B cell (primary cell): Measurements from ENCODE around the gene PPAN. TPM values are rescaled to one million over a fixed set of nuclear protein-coding genes. Genes with fewer than 3 reads are reported as not detected.

Experiments
- ATAC-seq: fragments of 200-7000 bp; cut with Tn5 transposase; one replicate; pipeline ENCODE4 v1.10.0; 2021; ENCODE audit warnings: low read depth, mild to moderate bottlenecking, moderate number of reproducible peaks, moderate library complexity
- CTCF ChIA-PET: fragments of 350-600 bp; sonication (Branson Sonifier 250); formaldehyde crosslinking; loops from one replicate; lab custom pipeline; 2021; ENCODE audit warnings: antibody characterized with exemption, inconsistent platforms; lab: Charles Lee
- POLR2A ChIA-PET: fragments of 350-600 bp; sonication (Branson Sonifier 250); formaldehyde crosslinking; loops from one replicate; lab custom pipeline; 2021; ENCODE audit warnings: antibody characterized with exemption; lab: Charles Lee
- DNase-seq: peaks from one replicate; pipeline ENCODE4 v3.0.0; 2013
- H2AFZ ChIP-seq: 2 replicates; pipeline ENCODE4 v1.6.1; 2012; ENCODE audit warnings: mild to moderate bottlenecking, low read depth, low read length; ENCODE audit not compliant: insufficient read depth, poor library complexity, severe bottlenecking
- H3K27ac ChIP-seq, 2 donors: 1 replicate in 1 of 2; 2 replicates in 1 of 2; pipeline ENCODE4 v1.5.1; 2012 to 2013; ENCODE audit warnings: low read length in 2 of 2, mild to moderate bottlenecking in 2 of 2, moderate library complexity in 1 of 2
- H3K27me3 ChIP-seq, 4 experiments: fragments of 200-600 bp in 1 of 4; sonication (generic) in 1 of 4; replicated peaks in 1 of 4; 1 replicate in 2 of 4; 2 replicates in 2 of 4; pipeline versions ENCODE4 v1.6.1 to v1.7.0; 2013 to 2016; ENCODE audit warnings: low read length in 3 of 4, mild to moderate bottlenecking in 2 of 4, mixed read lengths in 1 of 4, moderate library complexity in 1 of 4; ENCODE audit not compliant: insufficient read depth in 4 of 4, control insufficient read depth in 3 of 4; ENCODE audit errors: control extremely low read depth in 1 of 4
- H3K36me3 ChIP-seq, 2 experiments: replicated peaks in 1 of 2; 1 replicate in 1 of 2; 2 replicates in 1 of 2; pipeline versions ENCODE4 v1.6.1 to v1.7.1; 2013; ENCODE audit warnings: low read length in 1 of 2; ENCODE audit not compliant: insufficient read depth in 2 of 2, control insufficient read depth in 1 of 2; ENCODE audit errors: control extremely low read depth in 1 of 2, extremely low read depth in 1 of 2
- H3K4me1 ChIP-seq, 2 donors: fragments of 200-600 bp in 1 of 2; sonication (generic) in 1 of 2; 1 replicate in 1 of 2; 2 replicates in 1 of 2; pipeline versions ENCODE4 v1.5.1 to v1.6.1; 2013 to 2017; ENCODE audit warnings: low read length in 2 of 2; ENCODE audit not compliant: control insufficient read depth in 2 of 2, insufficient read depth in 2 of 2
- H3K4me2 ChIP-seq: replicated peaks from 2 replicates; pipeline ENCODE3; 2012; ENCODE audit warnings: mild to moderate bottlenecking, low read depth, low read length; ENCODE audit not compliant: poor library complexity, severe bottlenecking
- H3K4me3 ChIP-seq, 5 experiments: fragments of 200-600 bp in 1 of 5; sonication (generic) in 1 of 5; 1 replicate in 3 of 5; 2 replicates in 2 of 5; pipeline versions ENCODE4 v1.5.1 to v1.7.0; 2011 to 2016; ENCODE audit warnings: low read length in 4 of 5, mild to moderate bottlenecking in 4 of 5, low read depth in 2 of 5, control low read depth in 1 of 5, moderate library complexity in 1 of 5; ENCODE audit not compliant: insufficient read depth in 1 of 5; ENCODE audit errors: control extremely low read depth in 1 of 5, extremely low read depth in 1 of 5
- H3K79me2 ChIP-seq: fragments of 200-600 bp; sonication (generic); one replicate; pipeline ENCODE4 v1.6.0; 2016; ENCODE audit warnings: low read length; ENCODE audit not compliant: control insufficient read depth, insufficient read depth
- H3K9ac ChIP-seq: fragments of 200-600 bp; sonication (generic); 2 replicates; pipeline ENCODE4 v1.6.1; 2017; ENCODE audit warnings: mild to moderate bottlenecking, low read length, moderate library complexity
- H3K9me3 ChIP-seq, 3 donors: one replicate each; pipeline versions ENCODE4 v1.6.1 to v1.7.1; 2013; ENCODE audit warnings: low read length in 2 of 3; ENCODE audit not compliant: control insufficient read depth in 2 of 3, insufficient read depth in 1 of 3; ENCODE audit errors: control extremely low read depth in 1 of 3
- H4K20me1 ChIP-seq: 2 replicates; pipeline ENCODE4 v1.6.0; 2012; ENCODE audit warnings: mild to moderate bottlenecking, low read length; ENCODE audit not compliant: insufficient read depth, control insufficient read depth, poor library complexity, severe bottlenecking
- H3K27ac Mint-ChIP-seq: one replicate; pipeline ENCODE4 v1.8.0; 2021; ENCODE audit warnings: mixed read lengths
- H3K27me3 Mint-ChIP-seq: one replicate; pipeline ENCODE4 v1.8.0; 2021; ENCODE audit warnings: mixed read lengths
- H3K4me1 Mint-ChIP-seq: one replicate; pipeline ENCODE4 v1.8.0; 2021; ENCODE audit warnings: mixed read lengths
- H3K4me3 Mint-ChIP-seq: one replicate; pipeline ENCODE4 v1.8.0; 2021; ENCODE audit warnings: mixed read lengths
- H3K9me3 Mint-ChIP-seq: one replicate; pipeline ENCODE4 v1.8.0; 2022; ENCODE audit warnings: mixed read lengths; ENCODE audit not compliant: insufficient read depth
- CTCF ChIP-seq: fragments of 200-600 bp; IDR thresholded peaks from one replicate; pipeline ENCODE4 v1.8.0; 2022; ENCODE audit warnings: antibody characterized with exemption, mild to moderate bottlenecking
- EZH2 ChIP-seq: IDR thresholded peaks from 2 replicates; pipeline ENCODE4 v1.6.1; 2012; ENCODE audit warnings: borderline replicate concordance, low read depth, mild to moderate bottlenecking, moderate library complexity, low read length; ENCODE audit not compliant: insufficient read depth, poor library complexity, severe bottlenecking
- WGBS: methylation state at CpG from one replicate; pipeline ENCODE4 v1.1.5; 2013; ENCODE audit warnings: missing lambda C conversion rate; ENCODE audit not compliant: insufficient coverage; 5-methylcytosine and 5-hydroxymethylcytosine counted together
- intact Hi-C: fragments of 100-400 bp; cut with micrococcal nuclease; formaldehyde crosslinking; loops from one replicate; pipeline ENCODE4 v1.10.0; 2022
- polyA plus RNA-seq: library from polyadenylated mRNA; depleted of rRNA; stranded (reverse); fragments of >200 nt; gene quantifications from 2 replicates; pipeline ENCODE4 v1.2.3, GENCODE V29; 2012
- total RNA-seq, 2 donors: library from RNA; stranded (reverse); fragments of 120-200 nt in 1 of 2; gene quantifications; 1 replicate in 1 of 2; 2 replicates in 1 of 2; pipeline versions ENCODE4 v1.2.3 to v1.2.4, GENCODE V29; 2013 to 2022

Gene PPAN
- total and polyA plus RNA-seq, 2 donors (not counting 1 experiment from before 2014, with no cell fraction given), result 42.2 to 88.0 TPM

- no peaks in the 10 kb centered on the region for H3K36me3 ChIP-seq
- H3K4me2 ChIP-seq, result no peak overlapping the region
- no peak overlapping the region for H3K27ac Mint-ChIP-seq
- H3K9me3 Mint-ChIP-seq, result no peaks in the 10 kb centered on the region
- ChIA-PET POLR2A (no interaction called here), CTCF (no interaction called here)
- H3K27me3 Mint-ChIP-seq, result peaks cover 3% of the 10 kb centered on the region
- intact Hi-C loops, result no loop called here
- H3K4me1 Mint-ChIP-seq, result no peaks in the 10 kb centered on the region
- H3K27me3 ChIP-seq, result no peaks in the 10 kb centered on the region
- no peaks in the 10 kb centered on the region for H3K79me2 ChIP-seq
- no peak overlapping the region for H3K9ac ChIP-seq
- H2AFZ ChIP-seq, result no peak overlapping the region
- no CpG with 5 or more reads among the region's 8 CpGs for WGBS
- TF ChIP-seq EZH2, result no peak
- no peak for TF ChIP-seq CTCF
- H3K4me3 Mint-ChIP-seq, result no peak overlapping the region
- H3K9me3 ChIP-seq, result peaks cover 3 to 16% (median 8%) of the 10 kb centered on the region in 3 donors
- DNase-seq (no peak), ATAC-seq (no peak)
- no peaks in the 10 kb centered on the region for H4K20me1 ChIP-seq
- no peak overlapping the region for H3K4me3 ChIP-seq
- H3K4me1 ChIP-seq, result no peaks in the 10 kb centered on the region
- H3K27ac ChIP-seq, result no peak overlapping the region
Measured at GRCh38 chr19:10078329-10078728, 27.8 kb upstream of the PPAN start.

GRCh38 chr19:10079031-10079453, 27.1 kb upstream of the PPAN start:
- no peak overlapping the region for H3K27ac Mint-ChIP-seq
- intact Hi-C loops, result no loop called here
- ATAC-seq (no peak), DNase-seq (no peak)
- Histone ChIP-seq H3K9ac (no peak overlapping the region), H4K20me1 (no peaks in the 10 kb centered on the region), H2AFZ (no peak overlapping the region), H3K36me3 (no peaks in the 10 kb centered on the region), H3K4me1 (no peaks in the 10 kb centered on the region), H3K9me3 (peaks cover 3 to 9% (median 3%) of the 10 kb centered on the region in 3 donors), H3K4me2 (no peak overlapping the region), H3K4me3 (no peak overlapping the region), H3K27me3 (no peaks in the 10 kb centered on the region), H3K27ac (no peak overlapping the region), H3K79me2 (no peaks in the 10 kb centered on the region)
- TF ChIP-seq EZH2, result no peak
- TF ChIP-seq CTCF, result no peak
- peaks cover 3% of the 10 kb centered on the region for H3K27me3 Mint-ChIP-seq
- POLR2A ChIA-PET, result no interaction called here
- CTCF ChIA-PET, result no interaction called here
- H3K9me3 Mint-ChIP-seq, result no peaks in the 10 kb centered on the region
- H3K4me1 Mint-ChIP-seq, result no peaks in the 10 kb centered on the region
- H3K4me3 Mint-ChIP-seq, result no peak overlapping the region
- WGBS, result 90% methylated on average over 7 of the region's 7 CpGs
